Chondrocyte (in vitro differentiated cells): ENCODE data around the gene ATG7. TPM values are rescaled to one million over a fixed set of nuclear protein-coding genes. Genes with fewer than 3 reads are reported as not detected.

Source experiments
- DNase-seq: peaks from one replicate; pipeline ENCODE4 v3.0.0; 2021; ENCODE audit warnings: mixed read lengths, low spot score
- H3K27ac Mint-ChIP-seq: one replicate; pipeline ENCODE4 v1.8.0; 2021; ENCODE audit warnings: mild to moderate bottlenecking, moderate library complexity, mixed read lengths; ENCODE audit not compliant: unreplicated experiment
- H3K27me3 Mint-ChIP-seq: 2 replicates; pipeline ENCODE4 v1.8.0; 2021; ENCODE audit warnings: low read depth, mixed read lengths
- H3K36me3 Mint-ChIP-seq: 2 replicates; pipeline ENCODE4 v1.8.0; 2021; ENCODE audit warnings: low read depth, mixed read lengths
- H3K4me1 Mint-ChIP-seq: 2 replicates; pipeline ENCODE4 v1.8.0; 2021; ENCODE audit warnings: low read depth, mild to moderate bottlenecking, mixed read lengths
- H3K4me3 Mint-ChIP-seq: one replicate; pipeline ENCODE4 v1.8.0; 2021; ENCODE audit warnings: mild to moderate bottlenecking, moderate library complexity, mixed read lengths; ENCODE audit not compliant: unreplicated experiment
- H3K9me3 Mint-ChIP-seq: 2 replicates; pipeline ENCODE4 v1.8.0; 2021; ENCODE audit warnings: low read depth, mixed read lengths
- total RNA-seq: library from RNA; stranded (reverse); gene quantifications from 3 replicates; pipeline ENCODE4 v1.2.1, GENCODE V29; 2021
- TF ChIP-seq, protein P1 (sequence below): fragments of 200-600 bp; sonication (generic); IDR thresholded peaks from 2 replicates; pipeline ENCODE4 v1.5.0; 2021; ENCODE audit warnings: antibody characterized with exemption, mild to moderate bottlenecking, moderate library complexity

The ATG7 gene
- total RNA-seq, 1 donor from 2014 or later: 27.4 TPM

DNA sequence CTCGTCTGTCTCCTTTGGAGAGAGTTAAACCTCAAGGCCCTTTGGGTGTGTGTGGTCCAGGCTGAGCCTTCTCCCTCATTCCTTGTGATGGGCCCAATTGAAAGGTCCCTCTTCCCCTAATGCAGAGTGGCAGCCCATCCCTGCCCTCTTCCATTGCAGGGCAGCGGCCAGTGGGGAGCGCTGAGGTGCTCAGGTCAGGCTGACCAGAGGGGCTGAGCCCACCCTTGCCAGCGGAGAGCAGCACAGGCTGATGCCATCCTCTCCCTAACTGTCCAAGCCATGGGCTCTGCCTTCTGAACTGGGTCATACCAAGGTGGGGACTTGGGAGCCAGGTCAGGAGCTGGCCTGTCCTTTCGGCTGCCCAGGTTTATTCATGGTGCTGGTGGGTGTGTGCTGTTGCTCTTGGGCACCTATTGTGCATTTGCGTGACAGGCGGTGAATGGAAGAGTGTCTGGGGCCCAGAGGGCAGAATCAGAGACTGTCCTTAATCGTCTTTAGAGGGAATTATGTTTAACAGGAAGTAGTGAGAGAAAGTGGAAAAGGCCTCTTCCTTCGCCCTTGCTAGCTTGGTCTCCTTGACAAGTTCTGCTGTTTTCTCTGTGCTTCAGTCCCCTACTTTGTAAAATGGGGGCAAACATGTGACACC, 274.6 kb downstream of the ATG7 start:
- Mint-ChIP-seq H3K9me3 (no peaks in the 10 kb centered on the region), H3K27ac (no peak overlapping the region), H3K4me3 (no peak overlapping the region), H3K27me3 (no peaks in the 10 kb centered on the region), H3K4me1 (peaks cover 46% of the 10 kb centered on the region), H3K36me3 (peaks cover 5% of the 10 kb centered on the region)
- TF ChIP-seq, protein P1, sequence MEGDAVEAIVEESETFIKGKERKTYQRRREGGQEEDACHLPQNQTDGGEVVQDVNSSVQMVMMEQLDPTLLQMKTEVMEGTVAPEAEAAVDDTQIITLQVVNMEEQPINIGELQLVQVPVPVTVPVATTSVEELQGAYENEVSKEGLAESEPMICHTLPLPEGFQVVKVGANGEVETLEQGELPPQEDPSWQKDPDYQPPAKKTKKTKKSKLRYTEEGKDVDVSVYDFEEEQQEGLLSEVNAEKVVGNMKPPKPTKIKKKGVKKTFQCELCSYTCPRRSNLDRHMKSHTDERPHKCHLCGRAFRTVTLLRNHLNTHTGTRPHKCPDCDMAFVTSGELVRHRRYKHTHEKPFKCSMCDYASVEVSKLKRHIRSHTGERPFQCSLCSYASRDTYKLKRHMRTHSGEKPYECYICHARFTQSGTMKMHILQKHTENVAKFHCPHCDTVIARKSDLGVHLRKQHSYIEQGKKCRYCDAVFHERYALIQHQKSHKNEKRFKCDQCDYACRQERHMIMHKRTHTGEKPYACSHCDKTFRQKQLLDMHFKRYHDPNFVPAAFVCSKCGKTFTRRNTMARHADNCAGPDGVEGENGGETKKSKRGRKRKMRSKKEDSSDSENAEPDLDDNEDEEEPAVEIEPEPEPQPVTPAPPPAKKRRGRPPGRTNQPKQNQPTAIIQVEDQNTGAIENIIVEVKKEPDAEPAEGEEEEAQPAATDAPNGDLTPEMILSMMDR: no peak
- DNase-seq: no peak

DNA sequence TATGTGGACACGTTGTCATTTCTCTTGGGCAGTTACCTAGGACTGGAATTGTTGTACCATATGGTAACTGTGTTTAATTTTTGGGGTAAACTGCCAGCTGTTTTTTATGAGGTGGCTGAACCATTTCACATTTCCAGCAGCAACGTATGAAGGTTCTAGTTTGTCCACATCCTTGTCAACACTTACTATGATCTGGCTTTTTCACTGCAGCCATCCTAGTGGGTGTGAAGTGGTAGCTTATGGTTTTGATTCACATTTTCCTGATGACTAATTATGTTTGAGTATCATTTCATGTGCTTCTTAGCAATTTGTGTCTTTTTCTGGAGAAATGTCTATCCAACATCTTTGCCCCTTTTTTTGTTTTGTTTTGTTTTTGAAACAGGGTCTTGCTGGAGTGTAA, 275.3 kb downstream of the ATG7 start:
- Mint-ChIP-seq H3K4me3 (no peak overlapping the region), H3K4me1 (peaks cover 46% of the 10 kb centered on the region)
- TF ChIP-seq, protein P1: no peak

DNA sequence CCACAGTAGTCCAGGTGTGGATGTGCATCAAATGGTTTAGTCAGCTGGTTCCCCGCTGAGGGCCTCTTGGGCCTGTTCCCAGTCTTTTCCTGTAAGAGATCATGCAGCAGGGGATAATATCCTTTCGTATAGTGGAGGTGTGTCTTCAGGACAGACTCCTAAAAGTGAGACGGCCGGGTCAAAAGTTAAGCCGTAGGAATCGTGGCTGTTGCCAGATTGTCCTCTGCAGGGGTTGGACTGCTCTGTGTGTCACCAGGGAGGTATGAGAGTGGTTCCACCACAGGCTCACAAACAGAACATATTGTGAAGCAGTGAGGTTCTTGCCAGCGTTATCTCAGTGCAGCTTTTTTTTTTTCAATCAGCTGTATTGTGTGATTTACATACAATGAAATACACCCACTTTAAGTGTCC, 276.5 kb downstream of the ATG7 start:
- H3K27ac Mint-ChIP-seq: peak overlapping the region; percentile 84
- no peaks in the 10 kb centered on the region for H3K27me3 Mint-ChIP-seq
- no peak for DNase-seq
- TF ChIP-seq, protein P1: no peak
- no peak overlapping the region for H3K4me3 Mint-ChIP-seq
- peaks cover 7% of the 10 kb centered on the region for H3K36me3 Mint-ChIP-seq
- peaks cover 58% of the 10 kb centered on the region for H3K4me1 Mint-ChIP-seq
- H3K9me3 Mint-ChIP-seq: no peaks in the 10 kb centered on the region

More for the DNA sequence above, 275.3 kb downstream of the ATG7 start:
- H3K9me3 Mint-ChIP-seq: no peaks in the 10 kb centered on the region
- no peak overlapping the region for H3K27ac Mint-ChIP-seq
- H3K36me3 Mint-ChIP-seq: peaks cover 5% of the 10 kb centered on the region
- DNase-seq: no peak
- H3K27me3 Mint-ChIP-seq: no peaks in the 10 kb centered on the region

DNA sequence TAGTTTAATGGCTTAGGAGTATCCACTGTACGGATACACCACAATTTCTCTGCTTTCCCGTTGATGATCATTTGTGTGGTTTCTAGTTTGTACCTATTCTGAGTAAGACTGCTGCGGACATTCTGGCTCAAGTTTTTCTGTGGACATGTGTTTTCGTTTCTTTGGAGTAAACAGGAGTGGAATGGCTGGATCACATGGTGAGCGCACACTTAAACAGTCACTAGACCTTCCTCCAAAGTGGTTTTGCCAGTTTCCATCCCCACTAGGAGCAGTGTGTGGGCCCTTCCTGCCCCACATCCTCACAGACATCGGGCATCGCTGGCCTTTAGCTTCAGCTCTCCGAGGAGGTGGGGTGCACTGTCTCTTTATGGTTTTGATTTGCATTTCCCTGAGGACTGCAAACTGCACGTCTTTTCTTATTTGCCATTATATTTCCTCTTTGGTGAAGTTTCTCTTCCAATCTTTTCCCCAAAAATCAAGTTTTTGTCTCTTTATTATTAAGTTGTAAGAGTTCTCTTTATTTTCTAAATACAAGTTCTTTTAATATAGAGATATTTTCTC, 277.5 kb downstream of the ATG7 start:
- no peak overlapping the region for H3K4me3 Mint-ChIP-seq
- peaks cover 9% of the 10 kb centered on the region for H3K36me3 Mint-ChIP-seq

DNA sequence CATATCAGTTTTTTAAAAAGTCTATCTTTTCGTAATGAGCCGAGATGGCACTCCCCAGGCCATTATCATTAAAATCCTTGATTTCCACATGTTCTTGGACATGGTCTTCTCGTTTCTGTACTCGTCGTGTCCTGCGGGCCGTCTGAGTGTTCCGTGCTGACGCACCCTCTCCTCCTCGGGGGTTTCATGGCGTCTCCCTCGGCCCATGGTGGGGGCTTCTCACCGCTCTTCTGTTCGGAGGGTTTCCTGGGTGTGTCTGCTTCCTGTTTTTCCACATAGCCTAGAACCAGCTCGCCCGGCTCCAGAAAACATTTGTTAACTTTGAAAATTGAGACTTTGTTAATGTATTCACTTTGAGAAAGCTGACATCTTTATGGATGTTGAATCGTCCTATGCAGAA, 278.8 kb downstream of the ATG7 start:
- peak; percentile 83 for DNase-seq
- Mint-ChIP-seq H3K27ac (no peak overlapping the region), H3K9me3 (no peaks in the 10 kb centered on the region), H3K4me1 (peaks cover 67% of the 10 kb centered on the region), H3K4me3 (no peak overlapping the region), H3K36me3 (peaks cover 15% of the 10 kb centered on the region), H3K27me3 (no peaks in the 10 kb centered on the region)
- TF ChIP-seq, protein P1: no peak

More for the DNA sequence above, 277.5 kb downstream of the ATG7 start:
- H3K9me3 Mint-ChIP-seq: no peaks in the 10 kb centered on the region
- H3K4me1 Mint-ChIP-seq: peaks cover 65% of the 10 kb centered on the region
- DNase-seq: no peak
- TF ChIP-seq, protein P1: no peak
- no peaks in the 10 kb centered on the region for H3K27me3 Mint-ChIP-seq
- peak overlapping the region; percentile 84 for H3K27ac Mint-ChIP-seq
